Germinal center (tissue), 1 donor: ENCODE results near the gene PHACTR1.
"Not testable (repeated sequence)": the region's sequence is repeated elsewhere in the genome, so short reads cannot be mapped to it uniquely, and the experiment has no call there.

Experiments used
- DNase-seq: peaks from one replicate; pipeline ENCODE4 v3.0.0; 2012; ENCODE audit warnings: mixed read lengths, low spot score

The PHACTR1 gene

DNA sequence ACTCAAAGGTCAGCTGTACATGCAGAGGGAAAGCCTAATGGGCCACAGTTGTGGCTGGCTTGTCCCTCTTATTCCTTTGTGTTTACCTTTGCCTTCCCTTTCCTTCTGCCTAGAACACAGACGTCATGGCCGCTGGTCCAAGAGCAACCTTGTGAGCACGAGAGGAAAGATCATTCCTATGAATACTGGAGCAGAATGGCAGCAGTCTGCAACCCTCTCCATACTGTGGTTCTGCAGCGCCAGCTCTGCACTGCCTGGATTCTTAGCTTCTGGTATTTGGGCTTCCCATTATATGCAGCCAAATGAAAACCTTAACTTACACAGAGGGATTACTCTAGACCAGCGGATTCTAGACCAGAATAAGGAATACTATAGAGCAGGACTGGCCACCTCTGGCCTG, 599.3 kb downstream of the PHACTR1 start:
- no peak for DNase-seq

DNA sequence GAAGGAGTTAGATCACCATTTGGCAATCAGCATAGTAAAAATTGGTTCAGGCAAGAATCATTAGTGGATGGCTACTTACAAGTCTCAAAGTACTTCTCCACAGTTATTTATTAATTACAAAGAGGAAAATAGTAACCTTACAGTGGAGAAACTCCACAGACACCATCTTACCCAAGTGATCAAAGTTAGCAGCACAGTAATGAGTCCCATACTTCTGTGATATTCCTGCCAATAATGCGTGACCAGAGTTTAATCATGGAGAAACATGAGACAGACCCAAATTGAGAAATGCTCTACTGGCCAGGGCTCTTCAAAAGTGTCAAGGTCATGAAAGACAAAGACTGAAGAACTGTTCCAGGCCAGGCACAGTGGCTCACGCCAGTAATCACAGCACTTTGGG, 602.3 kb downstream of the PHACTR1 start:
- DNase-seq: no peak

DNA sequence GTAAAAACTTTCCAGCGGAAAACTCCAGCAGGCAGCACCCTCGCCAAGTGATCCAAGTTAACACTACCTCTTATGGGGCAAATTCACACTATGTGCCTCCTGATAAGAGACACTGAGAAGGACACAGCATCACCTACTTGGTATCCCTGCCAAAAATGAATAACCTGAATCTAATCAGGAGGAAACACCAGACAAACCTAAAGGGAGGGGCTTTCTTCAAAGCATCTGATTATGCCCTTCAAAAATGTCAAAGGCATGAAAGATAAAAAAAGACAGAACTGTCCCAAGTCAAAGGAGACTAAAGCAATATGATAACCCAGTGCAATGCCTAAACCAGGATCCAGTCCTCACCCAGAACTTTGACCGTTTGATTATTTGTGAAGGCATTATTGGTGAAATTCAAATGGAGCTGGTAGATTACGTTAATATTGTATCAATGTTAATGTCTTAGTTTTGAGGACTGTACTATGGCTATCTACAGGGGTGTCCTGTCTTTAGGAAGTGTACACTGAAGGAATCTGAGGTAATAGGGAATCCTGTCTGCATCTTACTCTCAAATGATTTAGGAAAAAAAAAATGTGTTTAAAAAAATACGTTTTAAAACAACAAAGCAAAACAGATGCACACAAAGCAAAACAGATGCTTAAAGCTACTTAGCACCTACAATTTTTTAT, 603.5 kb downstream of the PHACTR1 start:
- DNase-seq: no peak

DNA sequence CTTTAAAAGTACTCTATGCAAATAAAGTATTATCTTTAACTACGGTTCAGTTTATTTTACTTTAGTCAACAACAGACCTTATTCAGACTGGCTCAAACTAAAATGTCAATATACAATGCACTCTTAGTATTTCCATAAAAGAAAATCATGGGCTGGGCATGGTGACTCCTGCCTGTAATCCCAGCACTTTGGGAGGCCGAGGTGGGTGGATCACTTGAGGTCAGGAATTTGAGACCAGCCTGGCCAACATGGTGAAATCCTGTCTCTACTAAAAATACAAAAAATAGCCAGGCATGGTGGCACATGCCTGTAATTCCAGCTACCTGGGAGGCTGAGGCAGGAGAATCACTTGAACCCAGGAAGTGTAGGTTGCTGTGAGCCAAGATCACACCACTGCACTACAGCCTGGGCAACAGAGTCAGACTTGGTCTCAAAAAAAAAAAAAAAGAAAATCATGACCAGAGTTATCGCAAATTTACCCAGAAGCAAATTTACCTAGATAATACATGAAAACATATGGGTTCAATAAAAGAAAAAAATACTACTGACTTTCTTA, 609.5 kb downstream of the PHACTR1 start:
- DNase-seq: not testable (repeated sequence)

- DNase-seq: no peak
Measured at GRCh38 chr6:13327691-13328075, 611.1 kb downstream of the PHACTR1 start.

GRCh38 chr6:13328076-13328874, 611.7 kb downstream of the PHACTR1 start, which contains the start of gene TBC1D7:
TBC1D7 (minus strand) TSS chr6:13328537; CDS start chr6:13326898, 1,639 bp downstream.
- peak; percentile 94 for DNase-seq

DNA sequence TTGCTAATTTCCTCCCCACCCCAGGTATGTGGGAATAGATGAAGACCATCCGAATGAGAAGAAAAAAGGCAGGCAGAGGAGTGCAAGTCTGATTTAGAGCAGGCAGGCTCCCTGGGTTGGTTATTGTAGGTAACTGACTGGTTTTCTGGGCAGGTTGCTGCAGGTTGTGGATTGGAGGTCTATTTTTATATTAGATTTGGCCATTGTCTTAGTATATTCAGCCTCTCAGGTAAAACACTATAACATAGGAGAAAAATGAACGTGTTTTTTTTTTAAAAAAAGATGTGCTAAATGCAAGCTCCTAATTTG, 612.3 kb downstream of the PHACTR1 start:
- no peak for DNase-seq

GRCh38 chr6:13331516-13332348, 615.2 kb downstream of the PHACTR1 start:
- DNase-seq: no peak

GRCh38 chr6:13332349-13332706, 615.8 kb downstream of the PHACTR1 start:
- DNase-seq: no peak

DNA sequence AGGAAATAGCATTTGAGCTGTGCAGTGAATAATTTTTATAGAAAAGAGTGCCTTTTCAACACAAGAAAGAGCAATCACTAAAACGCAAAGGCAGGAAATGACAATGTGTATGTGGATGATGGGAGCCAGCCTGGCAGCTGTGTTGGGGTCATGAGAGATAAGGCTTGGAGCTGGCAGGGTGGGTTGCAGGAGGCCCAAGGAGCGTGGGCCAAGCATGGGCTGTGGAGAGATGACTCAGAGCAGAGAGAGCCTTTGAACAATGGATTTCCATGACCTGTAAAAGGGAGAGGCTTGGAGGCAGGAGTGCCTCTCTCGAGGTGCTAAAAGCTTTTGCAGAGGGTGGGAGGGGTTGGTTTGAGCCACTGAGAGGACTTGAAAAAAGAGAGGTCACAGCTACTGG, 618.4 kb downstream of the PHACTR1 start:
- DNase-seq: no peak

- peak; percentile 67 for DNase-seq
Measured at GRCh38 chr6:13336553-13336952, 620.0 kb downstream of the PHACTR1 start.

DNA sequence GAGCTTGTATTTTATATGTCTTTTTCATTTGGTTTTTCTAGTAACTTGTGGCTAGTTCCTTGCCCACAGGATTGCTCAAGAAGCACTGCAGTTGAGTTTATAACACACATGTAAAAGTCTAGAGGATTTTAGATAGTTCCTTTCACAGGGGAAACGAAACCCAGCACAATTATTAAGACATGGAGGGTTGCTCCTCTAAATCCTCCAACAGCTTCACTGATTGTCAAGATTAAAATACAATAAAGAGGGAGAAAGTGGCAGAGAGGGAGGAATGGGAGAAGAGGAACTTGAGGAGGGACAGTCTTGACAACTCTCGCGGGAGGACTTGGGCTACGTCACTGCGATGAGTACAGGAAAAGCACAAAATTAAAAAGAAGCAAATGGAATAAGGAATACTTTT, 621.5 kb downstream of the PHACTR1 start:
- no peak for DNase-seq
